Fibroblast of lung (primary cell): ENCODE measurements around the gene STARD13. TPM values are rescaled to one million over a fixed set of nuclear protein-coding genes. Genes with fewer than 3 reads are reported as not detected.

Experiments
- DNase-seq, 2 donors: peaks; one replicate each; pipeline versions ENCODE4 v3.0.0 to v3.0.0-alpha.2; 2010; ENCODE audit warnings: low read depth in 2 of 2
- H2AFZ ChIP-seq: 2 replicates; pipeline ENCODE4 v1.5.1; 2012; ENCODE audit warnings: low read length, control low read depth, inconsistent platforms
- H3K27ac ChIP-seq: 2 replicates; pipeline ENCODE4 v1.5.1; 2011; ENCODE audit warnings: low read length, control low read depth; ENCODE audit not compliant: insufficient read depth
- H3K27me3 ChIP-seq: 2 replicates; pipeline ENCODE4 v1.5.1; 2011; ENCODE audit warnings: mild to moderate bottlenecking, low read length; ENCODE audit not compliant: control insufficient read depth, insufficient read depth
- H3K36me3 ChIP-seq: 2 replicates; pipeline ENCODE4 v1.5.1; 2011; ENCODE audit warnings: low read length; ENCODE audit not compliant: control insufficient read depth, insufficient read depth
- H3K4me1 ChIP-seq: 2 replicates; pipeline ENCODE4 v1.5.1; 2011; ENCODE audit warnings: low read length; ENCODE audit not compliant: control insufficient read depth, insufficient read depth; ENCODE audit errors: extremely low read depth
- H3K4me2 ChIP-seq: 2 replicates; pipeline ENCODE4 v1.5.1; 2011; ENCODE audit warnings: low read length, control low read depth; ENCODE audit not compliant: insufficient read depth; ENCODE audit errors: extremely low read depth
- H3K4me3 ChIP-seq, 4 experiments: fragments of 200-600 bp in 1 of 4; sonication (generic) in 1 of 4; replicated peaks in 1 of 4; 2 replicates each; pipeline ENCODE4 v1.5.1; 2011 to 2016; ENCODE audit warnings: low read length in 4 of 4, low read depth in 3 of 4, mild to moderate bottlenecking in 3 of 4, control low read depth in 2 of 4, inconsistent platforms in 1 of 4, mixed read lengths in 1 of 4; ENCODE audit not compliant: insufficient read depth in 1 of 4; ENCODE audit errors: control extremely low read depth in 1 of 4
- H3K79me2 ChIP-seq: 2 replicates; pipeline ENCODE4 v1.5.1; 2012; ENCODE audit warnings: mild to moderate bottlenecking, low read length, inconsistent platforms; ENCODE audit not compliant: control insufficient read depth, insufficient read depth
- H3K9ac ChIP-seq: 2 replicates; pipeline ENCODE4 v1.5.1; 2011; ENCODE audit warnings: mild to moderate bottlenecking, low read length, control low read depth; ENCODE audit not compliant: insufficient read depth
- H3K9me3 ChIP-seq: 2 replicates; pipeline ENCODE4 v1.5.1; 2012; ENCODE audit warnings: low read depth, low read length; ENCODE audit not compliant: control insufficient read depth, insufficient read depth
- H4K20me1 ChIP-seq: 2 replicates; pipeline ENCODE4 v1.5.1; 2011; ENCODE audit warnings: low read length; ENCODE audit not compliant: control insufficient read depth, insufficient read depth; ENCODE audit errors: extremely low read depth
- CTCF ChIP-seq, 2 donors: IDR thresholded peaks in 1 of 2; conservative IDR thresholded peaks in 1 of 2; 1 replicate in 1 of 2; 2 replicates in 1 of 2; pipeline ENCODE4 v1.5.1; 2011 to 2012; ENCODE audit warnings: low read length in 2 of 2, control low read depth in 1 of 2, inconsistent platforms in 1 of 2, low read depth in 1 of 2, mild to moderate bottlenecking in 1 of 2
- EZH2 ChIP-seq: IDR thresholded peaks from 2 replicates; pipeline ENCODE4 v1.5.1; 2012; ENCODE audit warnings: low read length, control low read depth, mild to moderate bottlenecking; ENCODE audit errors: missing control alignments
- polyA plus RNA-seq, 2 donors: library from polyadenylated mRNA; depleted of rRNA in 1 of 2; stranded (reverse) in 1 of 2; unstranded in 1 of 2; fragments of >200 nt; gene quantifications; 2 replicates each; pipeline ENCODE4 v1.2.1, GENCODE V29; 2011 to 2012; ENCODE audit warnings: missing spikeins in 1 of 2
- total RNA-seq: library from RNA; depleted of rRNA; stranded (reverse); fragments of >200 nt; gene quantifications from 2 replicates; pipeline ENCODE4 v1.2.1, GENCODE V29; 2014

Gene STARD13
- total and polyA plus RNA-seq, 2 donors (not counting 1 experiment from before 2014, with no cell fraction given): 25.2 to 44.6 TPM

GRCh38 chr13:33217256-33217655 lies 68.3 kb downstream of the STARD13 start:
- Histone ChIP-seq H2AFZ (no peak overlapping the region), H3K9ac (no peak overlapping the region), H3K9me3 (no peaks in the 10 kb centered on the region), H3K27me3 (no peaks in the 10 kb centered on the region), H3K4me2 (no peak overlapping the region), H3K79me2 (peaks cover 86% of the 10 kb centered on the region), H3K4me1 (peaks cover 27% of the 10 kb centered on the region), H4K20me1 (no peaks in the 10 kb centered on the region), H3K36me3 (no peaks in the 10 kb centered on the region), H3K4me3 (no peak overlapping the region), H3K27ac (no peak overlapping the region)
- DNase-seq: peak in 1 of 2 donors; percentile 20
- TF ChIP-seq EZH2: no peak
- TF ChIP-seq CTCF (conservative IDR thresholded peaks at IDR 0.05 in 1 of 2, IDR thresholded peaks at IDR 0.05 in 1 of 2; ENCODE audit: low read depth in 1 of 2, low read length in 2 of 2): no peak

- Histone ChIP-seq H4K20me1 (no peaks in the 10 kb centered on the region), H3K27me3 (no peaks in the 10 kb centered on the region), H3K4me2 (peak overlapping the region; percentile 77), H3K27ac (peak overlapping the region; percentile 60), H3K4me3 (peak overlapping the region in 1 of 4 experiments; percentile 36), H3K9me3 (no peaks in the 10 kb centered on the region), H3K4me1 (peaks cover 27% of the 10 kb centered on the region), H3K79me2 (peaks cover 94% of the 10 kb centered on the region), H3K36me3 (no peaks in the 10 kb centered on the region), H2AFZ (no peak overlapping the region), H3K9ac (no peak overlapping the region)
- no peak for TF ChIP-seq CTCF (conservative IDR thresholded peaks at IDR 0.05 in 1 of 2, IDR thresholded peaks at IDR 0.05 in 1 of 2; ENCODE audit: low read depth in 1 of 2, low read length in 2 of 2)
- TF ChIP-seq EZH2: no peak
- peak; percentile 56 to 66 for DNase-seq
Observed at GRCh38 chr13:33213797-33214196, 71.8 kb downstream of the STARD13 start.

- no peak overlapping the region for H2AFZ ChIP-seq
- peak in 1 of 2 donors; percentile 88 for DNase-seq
- H4K20me1 ChIP-seq: no peaks in the 10 kb centered on the region
- no peak for TF ChIP-seq EZH2
- TF ChIP-seq CTCF (conservative IDR thresholded peaks at IDR 0.05 in 1 of 2, IDR thresholded peaks at IDR 0.05 in 1 of 2; ENCODE audit: low read depth in 1 of 2, low read length in 2 of 2): no peak
- peak overlapping the region; percentile 77 for H3K4me2 ChIP-seq
- no peaks in the 10 kb centered on the region for H3K27me3 ChIP-seq
- no peak overlapping the region for H3K4me3 ChIP-seq
- H3K4me1 ChIP-seq: peaks cover 28% of the 10 kb centered on the region
- H3K36me3 ChIP-seq: no peaks in the 10 kb centered on the region
- H3K9me3 ChIP-seq: no peaks in the 10 kb centered on the region
- H3K27ac ChIP-seq: peak overlapping the region; percentile 60
- peaks cover 93% of the 10 kb centered on the region for H3K79me2 ChIP-seq
- H3K9ac ChIP-seq: no peak overlapping the region
Observed at GRCh38 chr13:33213024-33213768, 72.4 kb downstream of the STARD13 start.
